NCI-H2171 (cell line): ENCODE results near the gene CFC1B.
"Not testable (repeated sequence)": the region's sequence is repeated elsewhere in the genome, so short reads cannot be mapped to it uniquely, and the experiment has no call there.

Source experiments
- DNase-seq: peaks from one replicate; lab custom pipeline; 2025; lab: John Stamatoyannopoulos, UW

Gene CFC1B

DNA sequence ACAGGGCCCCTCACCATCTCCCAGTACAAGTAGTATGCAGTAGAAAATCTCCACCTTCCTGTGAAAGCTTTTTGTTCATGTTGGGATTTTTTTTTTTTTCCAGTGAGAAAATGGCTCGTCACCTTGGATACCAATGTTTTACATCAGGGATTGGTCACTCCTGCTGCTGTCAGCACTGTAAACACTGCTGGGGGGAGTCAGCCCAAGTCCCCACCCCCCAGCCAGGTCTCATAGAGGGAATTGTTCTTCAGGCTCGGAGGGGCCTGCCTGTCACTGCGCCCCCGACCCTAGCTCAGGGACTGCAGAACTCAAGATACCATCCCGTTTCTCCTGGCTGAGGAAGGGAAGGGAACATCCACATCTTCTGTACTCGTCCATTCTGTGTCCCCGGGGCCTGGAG, at the start of gene CFC1B:
Gene CFC1B, plus strand, starts transcription at position 231 of the 400 bp plus-strand sequence. CDS start 263 bp downstream, outside the sequence.
- not testable (repeated sequence) for DNase-seq

- not testable (repeated sequence) for DNase-seq
Measured at GRCh38 chr2:130491073-130491472, 29.9 kb upstream of the CFC1B start.

DNA sequence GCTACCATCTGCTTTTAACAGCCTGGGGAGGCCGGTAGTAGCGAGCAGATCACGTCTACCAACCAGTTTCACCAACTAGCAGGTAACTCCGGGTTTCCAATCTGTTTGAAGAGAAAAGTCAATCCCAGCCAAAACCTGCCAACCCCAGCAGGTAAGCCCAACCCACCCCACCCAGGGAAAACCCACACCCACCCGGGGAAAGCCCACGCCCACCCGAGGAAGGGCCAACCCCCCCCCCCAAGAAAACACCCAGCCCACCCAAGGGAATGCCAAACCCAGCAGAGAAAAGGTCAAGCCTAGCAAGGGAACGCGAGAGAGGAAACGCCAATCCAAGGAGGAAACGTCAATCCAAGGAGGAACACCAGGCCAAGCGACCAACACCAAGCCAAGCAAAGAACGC, 11.8 kb upstream of the CFC1B start, which contains the start of gene POTEI:
Gene POTEI, minus strand, starts transcription at position 101 of the 400 bp plus-strand sequence. Its CDS starts 93 bp downstream, at position 8.
- not testable (repeated sequence) for DNase-seq

DNA sequence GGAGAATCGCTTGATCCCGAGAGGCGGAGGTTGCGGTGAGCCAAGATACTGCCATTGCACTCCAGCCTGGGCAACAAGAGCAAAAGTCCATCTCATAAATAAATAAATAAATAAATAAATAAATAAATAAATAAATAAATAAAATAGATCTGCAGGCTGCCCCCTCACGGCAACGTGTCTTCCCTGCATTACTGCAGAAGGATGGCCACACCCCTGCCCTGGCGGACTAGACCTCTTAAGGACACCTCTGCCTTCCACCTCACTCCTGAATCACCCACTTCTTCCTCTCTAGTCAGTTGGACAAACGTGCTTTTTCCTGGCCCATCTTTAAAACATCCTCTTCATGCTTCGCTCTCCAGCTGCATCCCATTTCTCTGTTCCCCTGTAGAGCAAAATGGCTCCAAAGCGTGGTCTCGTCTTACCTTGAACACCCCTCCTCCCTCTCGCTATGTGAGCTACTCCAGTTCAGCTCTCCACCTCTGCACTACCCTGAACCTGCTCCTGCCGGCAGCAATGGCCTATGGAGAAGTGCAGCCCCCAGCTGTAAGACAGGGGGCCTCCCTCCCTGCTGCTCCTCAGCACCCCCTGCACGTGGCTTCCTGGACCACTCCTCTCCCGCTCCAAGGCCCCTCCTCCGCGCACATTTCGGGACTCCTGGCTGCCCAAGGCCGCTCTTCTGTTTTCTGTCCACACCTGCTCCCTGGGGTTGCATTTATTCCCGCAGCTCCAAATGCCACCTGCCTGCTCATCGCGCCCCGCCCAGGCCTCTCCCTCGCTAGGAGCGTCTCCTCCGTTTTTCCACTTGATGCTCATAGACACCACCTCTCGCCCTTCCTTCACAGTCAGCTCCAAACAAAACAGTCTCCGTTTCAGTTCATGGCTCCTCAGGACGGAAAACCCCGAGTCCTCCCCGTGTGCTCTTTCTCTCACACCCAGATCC, 9.9 kb upstream of the CFC1B start:
- not testable (repeated sequence) for DNase-seq

DNA sequence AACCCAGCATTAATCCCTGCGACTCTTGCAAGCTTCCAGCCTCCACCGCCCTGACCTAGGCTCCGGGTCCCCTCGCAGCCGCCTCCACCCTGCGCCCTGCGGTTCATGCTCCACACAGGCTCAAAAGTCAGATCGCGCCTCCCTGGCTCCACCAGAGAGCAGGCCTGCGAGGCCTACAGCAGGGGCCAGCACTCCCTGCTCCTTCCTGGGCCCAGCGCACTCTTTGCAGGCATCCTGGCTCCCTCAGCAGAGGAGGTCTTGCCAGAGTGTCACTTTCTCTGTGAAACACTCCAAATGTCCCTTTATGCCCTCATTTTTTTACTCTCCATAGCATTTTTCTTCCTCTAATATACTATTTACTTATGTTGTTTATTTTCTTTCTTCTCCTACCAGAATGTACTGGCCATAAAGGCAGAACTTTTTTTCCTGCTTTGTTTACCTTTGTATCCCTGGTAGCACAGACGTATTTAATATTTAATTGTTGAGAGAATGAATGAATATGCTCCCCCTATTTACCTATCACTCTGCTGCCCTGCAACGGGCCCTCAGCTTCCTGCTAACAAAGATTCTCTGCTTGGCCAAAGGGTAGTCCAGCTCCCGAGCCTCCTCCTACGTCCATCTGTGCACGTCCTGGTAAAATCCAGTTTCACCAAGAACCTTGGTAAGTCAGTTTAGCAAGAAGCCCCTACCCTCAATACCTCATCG, 9.1 kb upstream of the CFC1B start:
- not testable (repeated sequence) for DNase-seq

GRCh38 chr2:130518516-130519106, 2.4 kb upstream of the CFC1B start:
- not testable (repeated sequence) for DNase-seq

- DNase-seq = not testable (repeated sequence)
Measured at GRCh38 chr2:130522390-130522789, 1.4 kb downstream of the CFC1B start.

DNA sequence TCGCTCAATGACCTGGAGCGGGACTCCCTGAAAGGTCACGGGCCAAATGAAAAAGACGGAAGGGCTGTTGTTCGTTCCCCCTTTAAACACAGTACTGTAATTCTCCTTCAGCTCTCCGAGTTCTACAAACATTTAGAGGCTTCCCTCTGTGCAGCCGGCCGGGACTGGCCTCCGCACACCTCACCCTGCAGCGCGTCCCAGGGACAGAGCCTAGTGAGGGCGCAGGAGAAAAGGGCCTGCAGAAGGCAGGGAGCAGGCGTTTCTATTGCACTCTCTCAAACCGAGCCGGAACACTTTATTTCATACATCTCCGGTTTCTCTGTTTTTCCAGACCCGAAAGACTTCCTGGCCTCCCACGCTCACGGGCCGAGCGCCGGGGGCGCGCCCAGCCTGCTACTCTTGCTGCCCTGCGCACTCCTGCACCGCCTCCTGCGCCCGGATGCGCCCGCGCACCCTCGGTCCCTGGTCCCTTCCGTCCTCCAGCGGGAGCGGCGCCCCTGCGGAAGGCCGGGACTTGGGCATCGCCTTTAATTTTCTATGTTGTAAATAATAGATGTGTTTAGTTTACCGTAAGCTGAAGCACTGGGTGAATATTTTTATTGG, 6.4 kb downstream of the CFC1B start:
- DNase-seq = not testable (repeated sequence)

DNA sequence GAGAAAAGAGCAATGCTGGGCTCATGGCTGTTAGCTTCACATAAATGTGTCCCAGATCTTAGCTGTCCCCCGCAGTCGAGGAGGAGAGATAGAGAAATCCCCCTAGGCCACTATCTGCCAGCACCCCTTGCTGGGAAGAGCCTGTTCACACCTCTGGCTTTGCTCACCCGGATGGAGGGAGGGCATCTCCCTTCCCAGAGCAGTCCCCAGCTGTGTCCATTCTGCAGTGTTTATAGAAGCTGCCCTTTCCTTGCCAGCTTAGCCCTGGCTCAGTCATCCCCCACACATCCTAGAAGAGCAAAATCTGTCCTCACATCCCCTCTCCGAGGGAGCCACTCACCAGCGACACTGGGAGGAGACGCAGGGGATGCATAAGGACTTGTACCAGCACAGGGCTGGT, 8.5 kb downstream of the CFC1B start:
- not testable (repeated sequence) for DNase-seq

DNA sequence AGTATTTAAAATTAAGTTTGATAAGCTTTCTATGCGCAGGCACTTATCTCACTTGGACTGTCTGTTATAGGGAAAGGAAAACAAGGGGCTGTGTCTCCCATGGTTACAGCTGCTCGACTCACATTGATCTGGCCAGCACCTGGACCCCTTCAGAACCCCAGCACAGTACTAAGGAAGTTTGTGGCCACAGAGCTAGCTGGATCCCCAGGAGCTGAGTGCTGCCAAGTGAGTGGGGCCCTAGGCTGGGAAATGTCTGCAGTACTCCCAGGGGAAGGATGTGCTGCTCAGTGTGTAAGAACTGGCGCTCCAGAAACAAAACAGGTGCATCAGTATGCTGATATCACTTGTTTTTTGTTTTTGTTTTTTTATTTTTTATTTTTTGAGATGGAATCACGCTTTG, 9.2 kb downstream of the CFC1B start:
- DNase-seq = not testable (repeated sequence)

DNA sequence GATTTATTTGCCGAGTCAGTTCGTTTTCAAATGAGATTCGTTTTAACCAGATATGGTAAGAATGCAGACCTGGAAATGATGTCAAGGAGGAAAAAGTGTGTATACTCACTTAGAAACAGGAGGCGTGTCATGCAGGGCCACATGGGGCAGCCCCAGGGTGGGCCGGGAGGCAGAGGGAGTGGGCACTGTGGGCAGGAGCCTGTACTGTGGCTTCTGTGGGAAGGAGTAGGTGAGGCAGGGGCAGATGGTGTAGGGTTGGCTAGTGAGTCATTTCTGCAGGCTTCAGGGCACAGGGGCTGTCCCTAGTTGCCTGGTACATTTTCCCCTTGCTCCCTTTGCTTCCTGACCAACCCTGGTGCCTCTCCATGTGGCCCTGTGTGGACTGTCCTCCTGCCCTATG, 10.2 kb downstream of the CFC1B start:
- not testable (repeated sequence) for DNase-seq

- DNase-seq = not testable (repeated sequence)
Measured at GRCh38 chr2:130531672-130532071, 10.7 kb downstream of the CFC1B start.

DNA sequence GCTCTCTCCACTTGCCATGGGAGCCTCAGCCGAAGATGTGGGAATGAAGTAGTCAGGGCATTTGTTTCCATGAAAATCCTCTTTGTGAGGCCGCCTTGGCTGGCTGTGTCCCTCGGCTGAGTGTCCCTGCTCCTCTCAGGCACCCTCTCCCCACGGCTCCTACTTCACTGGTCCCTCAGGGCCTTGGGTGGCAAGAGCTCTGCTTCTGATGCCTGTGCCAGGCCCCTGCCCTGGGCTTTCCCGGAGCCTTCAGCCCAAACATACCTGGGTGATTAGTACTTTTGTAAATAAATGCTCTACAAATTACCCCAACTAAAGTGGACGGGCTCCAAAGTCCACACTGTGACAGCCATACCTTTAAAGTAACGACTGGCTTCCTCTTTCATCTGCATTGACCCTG, 15.6 kb downstream of the CFC1B start:
- DNase-seq = not testable (repeated sequence)

DNA sequence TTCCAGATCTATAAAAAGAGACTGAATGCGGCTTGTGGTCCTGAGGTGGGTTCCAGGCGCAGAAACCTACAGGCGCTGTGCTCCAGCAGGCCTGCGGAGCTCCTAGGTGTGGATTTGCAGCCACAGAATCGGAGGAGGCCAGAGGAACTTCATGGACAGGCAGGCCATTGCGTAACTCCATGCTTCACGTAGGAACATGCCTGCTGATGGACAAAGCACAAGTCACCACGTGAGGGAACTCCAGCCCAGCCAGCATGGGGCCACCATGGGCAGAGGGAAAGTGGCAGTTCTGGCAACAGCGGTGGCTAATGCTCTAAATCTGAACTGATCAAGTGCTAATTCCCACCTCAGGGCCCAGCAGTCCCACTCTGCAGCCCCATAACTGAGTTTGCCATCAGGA, 17.2 kb downstream of the CFC1B start:
- not testable (repeated sequence) for DNase-seq

GRCh38 chr2:130542789-130543188, 21.8 kb downstream of the CFC1B start:
- not testable (repeated sequence) for DNase-seq

- not testable (repeated sequence) for DNase-seq
Measured at GRCh38 chr2:130543785-130544528, 22.9 kb downstream of the CFC1B start.

- not testable (repeated sequence) for DNase-seq
Measured at GRCh38 chr2:130544978-130545377, 24.0 kb downstream of the CFC1B start.

DNA sequence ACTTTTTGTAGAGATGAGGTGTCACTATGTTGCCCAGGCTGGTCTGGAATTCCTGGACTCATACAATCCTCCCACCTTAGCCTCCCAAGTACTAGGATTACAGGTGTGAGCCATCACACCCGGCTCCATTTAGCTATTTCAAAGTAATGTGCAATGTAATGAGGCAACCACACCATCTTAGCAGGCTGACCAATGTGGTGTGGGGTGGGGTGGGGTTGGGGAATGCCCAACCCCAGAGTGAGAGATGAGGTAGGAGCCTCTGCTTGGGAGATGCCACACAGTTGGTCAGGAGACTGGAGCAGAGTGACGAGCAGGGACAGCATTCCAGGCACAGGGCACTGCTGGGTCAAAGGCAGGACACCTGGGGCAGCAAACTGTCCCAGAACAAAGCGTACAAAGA, 27.4 kb downstream of the CFC1B start:
- not testable (repeated sequence) for DNase-seq

DNA sequence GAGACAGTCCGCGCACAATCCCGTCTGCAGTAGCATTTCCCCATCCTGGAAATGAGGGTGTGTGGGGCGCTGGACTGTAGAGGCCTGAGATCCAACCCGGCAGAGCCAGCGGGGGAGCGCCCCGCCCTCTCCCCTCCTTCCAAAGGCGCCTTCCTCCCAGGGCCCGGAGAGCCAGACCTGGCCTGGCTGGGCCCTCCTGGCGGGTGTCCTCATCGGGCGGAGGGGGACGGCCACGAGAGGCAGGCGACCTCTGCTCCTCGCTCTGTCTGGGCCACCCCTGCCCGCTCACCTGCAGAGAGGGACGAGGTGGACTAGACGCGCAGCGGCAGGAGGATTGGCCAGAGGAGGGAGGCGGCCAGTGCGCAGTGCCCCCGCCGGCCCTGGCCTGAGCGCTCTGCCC, 28.5 kb downstream of the CFC1B start:
- not testable (repeated sequence) for DNase-seq

DNA sequence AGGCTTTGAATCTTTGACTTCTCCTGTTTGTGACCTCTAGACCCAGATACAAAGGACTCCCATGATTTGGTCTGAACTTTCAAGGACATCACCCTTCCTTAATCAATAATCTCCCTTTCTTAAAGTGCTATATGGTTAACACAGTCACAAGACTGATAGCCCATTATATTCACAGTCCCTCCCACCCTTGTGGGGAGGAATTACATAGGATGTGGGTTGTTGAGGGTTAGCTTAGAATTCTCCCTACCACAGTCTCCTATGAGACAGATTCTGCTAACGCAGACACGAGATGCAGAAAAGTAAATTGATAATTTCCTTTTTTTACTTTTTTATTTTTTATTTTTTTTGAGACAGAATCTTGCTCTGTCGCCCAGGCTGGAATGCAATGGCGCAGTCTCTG, 33.2 kb downstream of the CFC1B start:
- DNase-seq = not testable (repeated sequence)

DNA sequence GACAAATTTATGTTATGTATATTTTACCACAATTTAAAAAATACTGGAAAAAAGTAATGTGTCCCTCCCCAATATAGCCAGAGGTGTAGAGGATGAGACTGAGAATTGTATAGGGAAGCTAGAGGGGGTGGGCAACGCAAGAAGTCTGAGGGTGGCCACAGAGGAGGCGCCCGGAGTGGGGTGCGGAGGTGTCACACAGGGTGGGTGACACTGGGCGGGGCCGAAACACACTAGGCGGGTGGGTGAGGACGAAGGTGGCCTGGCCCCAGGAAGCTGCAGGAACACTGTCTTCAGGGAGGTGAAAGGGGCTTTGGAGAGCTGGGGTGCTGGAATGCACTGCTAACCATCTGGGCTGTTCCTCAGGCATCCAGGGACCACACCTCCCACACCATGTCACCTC, 35.4 kb downstream of the CFC1B start:
- not testable (repeated sequence) for DNase-seq
